Measurements from ENCODE around the gene CLTA. TPM values are rescaled to one million over a fixed set of nuclear protein-coding genes. Genes with fewer than 3 reads are reported as not detected.

Gene CLTA
- polyA plus RNA-seq, 1 donor from 2014 or later, result 420 TPM

DNA sequence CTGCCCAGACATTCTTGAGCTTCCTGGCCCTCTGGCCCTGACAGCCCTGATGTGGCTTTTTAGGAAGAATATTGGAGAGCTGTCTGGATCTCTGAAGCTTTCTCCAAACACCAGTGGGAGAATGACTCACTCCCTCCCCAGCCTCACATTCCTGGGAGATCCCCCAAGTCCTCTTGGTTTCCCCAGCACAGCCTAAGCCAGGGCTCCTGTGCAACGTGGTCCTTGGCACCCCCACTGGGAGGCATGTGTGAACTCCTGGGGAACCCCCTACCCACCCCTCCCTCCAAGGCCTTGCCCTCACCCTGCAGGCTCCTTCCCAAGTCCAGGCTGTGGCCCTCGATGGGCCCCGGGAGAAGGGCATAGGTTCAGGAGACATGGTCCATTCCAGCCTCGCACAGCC is 41.5 kb upstream of the CLTA start:
- Histone ChIP-seq H3K4me2 (ENCODE audit: low read length) (no peak overlapping the region), H3K27ac (ENCODE audit: low read length) (no peak overlapping the region), H3K27me3 (ENCODE audit: insufficient read depth, low read depth, low read length) (no peaks in the 10 kb centered on the region), H3K9me3 (ENCODE audit: low read length) (no peaks in the 10 kb centered on the region), H3F3A (ENCODE audit: insufficient read depth, low read length, poor library complexity, severe bottlenecking) (no peaks in the 10 kb centered on the region), H3K79me2 (replicated peaks; ENCODE audit: insufficient read depth, low read length) (no peaks in the 10 kb centered on the region), H3K9me2 (ENCODE audit: insufficient read depth, low read length) (no peaks in the 10 kb centered on the region), H3K9ac (ENCODE audit: low read length) (no peak overlapping the region), H3K4me3 (ENCODE audit: low read length) (no peak overlapping the region), H2AFZ (ENCODE audit: low read depth, low read length) (no peak overlapping the region), H4K20me1 (ENCODE audit: insufficient read depth) (no peaks in the 10 kb centered on the region), H3K36me3 (ENCODE audit: insufficient read depth, low read length) (no peaks in the 10 kb centered on the region)
- TF ChIP-seq EZH2 (IDR thresholded peaks at IDR 0.05; ENCODE audit: borderline replicate concordance, insufficient read depth, low read length, poor library complexity, severe bottlenecking) (no peak), RAD21 (conservative IDR thresholded peaks at IDR 0.05) (no peak), POLR2AphosphoS5 (IDR thresholded peaks at IDR 0.05) (no peak), TAF1 (IDR thresholded peaks at IDR 0.05; ENCODE audit: low read depth) (no peak), MXI1 (conservative IDR thresholded peaks at IDR 0.05; ENCODE audit: poor library complexity, severe bottlenecking) (no peak), EP300 (conservative IDR thresholded peaks at IDR 0.05; ENCODE audit: poor library complexity, severe bottlenecking) (no peak), SMC3 (conservative IDR thresholded peaks at IDR 0.05; ENCODE audit: poor library complexity) (no peak)
- TF ChIP-seq, protein P1, sequence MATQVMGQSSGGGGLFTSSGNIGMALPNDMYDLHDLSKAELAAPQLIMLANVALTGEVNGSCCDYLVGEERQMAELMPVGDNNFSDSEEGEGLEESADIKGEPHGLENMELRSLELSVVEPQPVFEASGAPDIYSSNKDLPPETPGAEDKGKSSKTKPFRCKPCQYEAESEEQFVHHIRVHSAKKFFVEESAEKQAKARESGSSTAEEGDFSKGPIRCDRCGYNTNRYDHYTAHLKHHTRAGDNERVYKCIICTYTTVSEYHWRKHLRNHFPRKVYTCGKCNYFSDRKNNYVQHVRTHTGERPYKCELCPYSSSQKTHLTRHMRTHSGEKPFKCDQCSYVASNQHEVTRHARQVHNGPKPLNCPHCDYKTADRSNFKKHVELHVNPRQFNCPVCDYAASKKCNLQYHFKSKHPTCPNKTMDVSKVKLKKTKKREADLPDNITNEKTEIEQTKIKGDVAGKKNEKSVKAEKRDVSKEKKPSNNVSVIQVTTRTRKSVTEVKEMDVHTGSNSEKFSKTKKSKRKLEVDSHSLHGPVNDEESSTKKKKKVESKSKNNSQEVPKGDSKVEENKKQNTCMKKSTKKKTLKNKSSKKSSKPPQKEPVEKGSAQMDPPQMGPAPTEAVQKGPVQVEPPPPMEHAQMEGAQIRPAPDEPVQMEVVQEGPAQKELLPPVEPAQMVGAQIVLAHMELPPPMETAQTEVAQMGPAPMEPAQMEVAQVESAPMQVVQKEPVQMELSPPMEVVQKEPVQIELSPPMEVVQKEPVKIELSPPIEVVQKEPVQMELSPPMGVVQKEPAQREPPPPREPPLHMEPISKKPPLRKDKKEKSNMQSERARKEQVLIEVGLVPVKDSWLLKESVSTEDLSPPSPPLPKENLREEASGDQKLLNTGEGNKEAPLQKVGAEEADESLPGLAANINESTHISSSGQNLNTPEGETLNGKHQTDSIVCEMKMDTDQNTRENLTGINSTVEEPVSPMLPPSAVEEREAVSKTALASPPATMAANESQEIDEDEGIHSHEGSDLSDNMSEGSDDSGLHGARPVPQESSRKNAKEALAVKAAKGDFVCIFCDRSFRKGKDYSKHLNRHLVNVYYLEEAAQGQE (IDR thresholded peaks at IDR 0.05; ENCODE audit: borderline replicate concordance), result no peak
- TF ChIP-seq, protein P2, sequence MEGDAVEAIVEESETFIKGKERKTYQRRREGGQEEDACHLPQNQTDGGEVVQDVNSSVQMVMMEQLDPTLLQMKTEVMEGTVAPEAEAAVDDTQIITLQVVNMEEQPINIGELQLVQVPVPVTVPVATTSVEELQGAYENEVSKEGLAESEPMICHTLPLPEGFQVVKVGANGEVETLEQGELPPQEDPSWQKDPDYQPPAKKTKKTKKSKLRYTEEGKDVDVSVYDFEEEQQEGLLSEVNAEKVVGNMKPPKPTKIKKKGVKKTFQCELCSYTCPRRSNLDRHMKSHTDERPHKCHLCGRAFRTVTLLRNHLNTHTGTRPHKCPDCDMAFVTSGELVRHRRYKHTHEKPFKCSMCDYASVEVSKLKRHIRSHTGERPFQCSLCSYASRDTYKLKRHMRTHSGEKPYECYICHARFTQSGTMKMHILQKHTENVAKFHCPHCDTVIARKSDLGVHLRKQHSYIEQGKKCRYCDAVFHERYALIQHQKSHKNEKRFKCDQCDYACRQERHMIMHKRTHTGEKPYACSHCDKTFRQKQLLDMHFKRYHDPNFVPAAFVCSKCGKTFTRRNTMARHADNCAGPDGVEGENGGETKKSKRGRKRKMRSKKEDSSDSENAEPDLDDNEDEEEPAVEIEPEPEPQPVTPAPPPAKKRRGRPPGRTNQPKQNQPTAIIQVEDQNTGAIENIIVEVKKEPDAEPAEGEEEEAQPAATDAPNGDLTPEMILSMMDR (IDR thresholded peaks at IDR 0.05; ENCODE audit: poor library complexity, severe bottlenecking), result no peak

DNA sequence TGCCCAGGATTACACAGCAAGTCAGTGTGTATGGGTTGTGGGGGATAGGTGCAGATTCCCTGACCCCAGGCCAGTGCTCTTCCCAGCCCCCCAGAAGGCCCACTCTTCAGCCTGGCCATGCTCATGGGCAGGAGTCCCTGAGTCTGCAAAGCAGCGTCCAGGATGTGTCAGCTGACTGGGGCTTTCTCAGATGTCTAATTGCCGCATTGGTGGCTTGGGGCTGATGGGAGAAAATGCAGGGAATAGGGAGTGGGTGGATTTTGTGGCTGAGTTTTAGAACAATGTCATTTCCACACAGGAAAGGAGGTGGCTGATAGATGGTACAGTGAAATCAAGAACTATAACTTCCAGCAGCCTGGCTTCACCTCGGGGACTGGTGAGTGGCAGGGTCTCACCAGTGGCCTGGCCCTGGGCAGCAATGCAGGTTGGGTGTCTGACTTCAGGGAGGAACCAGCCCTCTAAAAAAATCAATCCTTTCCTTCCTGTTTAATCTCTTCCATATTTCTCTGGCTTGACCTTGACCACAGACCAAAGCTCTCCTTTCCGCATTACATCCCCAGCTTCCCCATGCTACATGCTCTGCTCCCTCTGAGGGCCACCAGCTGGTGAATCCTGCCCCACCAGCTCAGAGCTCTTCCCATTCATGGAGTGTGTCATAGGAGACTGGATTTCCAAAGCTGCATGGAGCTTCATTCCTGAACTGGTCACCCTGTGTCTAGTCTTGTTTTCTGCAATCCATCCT is 40.0 kb upstream of the CLTA start:
- no peaks in the 10 kb centered on the region for H3K36me3 ChIP-seq (ENCODE audit: insufficient read depth, low read length)
- no peak overlapping the region for H3K4me2 ChIP-seq (ENCODE audit: low read length)
- no peaks in the 10 kb centered on the region for H3F3A ChIP-seq (ENCODE audit: insufficient read depth, low read length, poor library complexity, severe bottlenecking)
- H3K27ac ChIP-seq (ENCODE audit: low read length), result no peak overlapping the region
- no peak overlapping the region for H2AFZ ChIP-seq (ENCODE audit: low read depth, low read length)
- no peaks in the 10 kb centered on the region for H4K20me1 ChIP-seq (ENCODE audit: insufficient read depth)
- H3K79me2 ChIP-seq (replicated peaks; ENCODE audit: insufficient read depth, low read length), result no peaks in the 10 kb centered on the region
- H3K4me3 ChIP-seq (ENCODE audit: low read length), result no peak overlapping the region
- H3K9me2 ChIP-seq (ENCODE audit: insufficient read depth, low read length), result no peaks in the 10 kb centered on the region
- H3K9ac ChIP-seq (ENCODE audit: low read length), result no peak overlapping the region
- TF ChIP-seq TAF1 (IDR thresholded peaks at IDR 0.05; ENCODE audit: low read depth), result no peak
- no peak for TF ChIP-seq POLR2AphosphoS5 (IDR thresholded peaks at IDR 0.05)
- TF ChIP-seq EZH2 (IDR thresholded peaks at IDR 0.05; ENCODE audit: borderline replicate concordance, insufficient read depth, low read length, poor library complexity, severe bottlenecking), result no peak
- no peak for TF ChIP-seq EP300 (conservative IDR thresholded peaks at IDR 0.05; ENCODE audit: poor library complexity, severe bottlenecking)
- TF ChIP-seq, protein P2 (IDR thresholded peaks at IDR 0.05; ENCODE audit: poor library complexity, severe bottlenecking), result no peak
- TF ChIP-seq, protein P1 (IDR thresholded peaks at IDR 0.05; ENCODE audit: borderline replicate concordance), result no peak
- no peak for TF ChIP-seq SMC3 (conservative IDR thresholded peaks at IDR 0.05; ENCODE audit: poor library complexity)
- TF ChIP-seq RAD21 (conservative IDR thresholded peaks at IDR 0.05), result no peak
- no peak for TF ChIP-seq MXI1 (conservative IDR thresholded peaks at IDR 0.05; ENCODE audit: poor library complexity, severe bottlenecking)
- no peaks in the 10 kb centered on the region for H3K9me3 ChIP-seq (ENCODE audit: low read length)
- H3K27me3 ChIP-seq (ENCODE audit: insufficient read depth, low read depth, low read length), result no peaks in the 10 kb centered on the region

Measured in neural cell (in vitro differentiated cells).